Neuron (in vitro differentiated cells): ENCODE results near the gene CYS1.
"Not testable (repeated sequence)": the region's sequence is repeated elsewhere in the genome, so short reads cannot be mapped to it uniquely, and the experiment has no call there.

ENCODE experiments used
- H2AFZ ChIP-seq: one replicate; pipeline ENCODE4 v1.6.1; 2013; ENCODE audit warnings: low read depth, mild to moderate bottlenecking, inconsistent platforms, low read length, moderate library complexity
- H3K27me3 ChIP-seq: one replicate; pipeline ENCODE4 v1.6.1; 2013; ENCODE audit warnings: low read length; ENCODE audit not compliant: insufficient read depth
- H3K36me3 ChIP-seq: one replicate; pipeline ENCODE4 v1.6.1; 2013; ENCODE audit warnings: low read length; ENCODE audit not compliant: insufficient read depth
- H3K4me1 ChIP-seq: one replicate; pipeline ENCODE4 v1.6.1; 2013; ENCODE audit warnings: low read length; ENCODE audit not compliant: insufficient read depth
- H3K4me3 ChIP-seq: 2 replicates; pipeline ENCODE4 v1.5.1; 2013; ENCODE audit warnings: mild to moderate bottlenecking, low read length, moderate library complexity
- H3K9me3 ChIP-seq: one replicate; pipeline ENCODE4 v1.6.1; 2013; ENCODE audit warnings: low read length

Gene CYS1

GRCh38 chr2:10034333-10035052 is 45.7 kb downstream of the CYS1 start:
- Histone ChIP-seq H3K4me3 (no peak overlapping the region), H3K36me3 (no peaks in the 10 kb centered on the region), H2AFZ (no peak overlapping the region), H3K27me3 (peaks cover 2% of the 10 kb centered on the region), H3K9me3 (no peaks in the 10 kb centered on the region), H3K4me1 (peaks cover 6% of the 10 kb centered on the region)

- Histone ChIP-seq H3K9me3 (no peaks in the 10 kb centered on the region), H3K36me3 (no peaks in the 10 kb centered on the region), H2AFZ (no peak overlapping the region), H3K4me3 (no peak overlapping the region), H3K4me1 (peaks cover 17% of the 10 kb centered on the region), H3K27me3 (peaks cover 2% of the 10 kb centered on the region)
Observed at GRCh38 chr2:10033251-10034006, 46.8 kb downstream of the CYS1 start.

- H3K4me3 ChIP-seq: no peak overlapping the region
- H3K36me3 ChIP-seq: no peaks in the 10 kb centered on the region
- no peaks in the 10 kb centered on the region for H3K9me3 ChIP-seq
- peaks cover 20% of the 10 kb centered on the region for H3K4me1 ChIP-seq
- H3K27me3 ChIP-seq: peaks cover 2% of the 10 kb centered on the region
- H2AFZ ChIP-seq: no peak overlapping the region
Observed at GRCh38 chr2:10032746-10033105, 47.5 kb downstream of the CYS1 start.

GRCh38 chr2:10031886-10032745 is 48.1 kb downstream of the CYS1 start:
- no peaks in the 10 kb centered on the region for H3K36me3 ChIP-seq
- no peak overlapping the region for H3K4me3 ChIP-seq
- H3K4me1 ChIP-seq: peaks cover 20% of the 10 kb centered on the region
- H3K27me3 ChIP-seq: peaks cover 2% of the 10 kb centered on the region
- H2AFZ ChIP-seq: no peak overlapping the region
- H3K9me3 ChIP-seq: no peaks in the 10 kb centered on the region

GRCh38 chr2:10030798-10031197 is 49.4 kb downstream of the CYS1 start:
- not testable (repeated sequence) for H3K9me3 ChIP-seq, H3K27me3 ChIP-seq, H2AFZ ChIP-seq, H3K4me3 ChIP-seq, H3K36me3 ChIP-seq
- H3K4me1 ChIP-seq: peaks cover 20% of the 10 kb centered on the region

GRCh38 chr2:10030311-10030736 is 49.9 kb downstream of the CYS1 start:
- no peak overlapping the region for H2AFZ ChIP-seq
- H3K4me1 ChIP-seq: peaks cover 20% of the 10 kb centered on the region
- no peak overlapping the region for H3K4me3 ChIP-seq
- no peaks in the 10 kb centered on the region for H3K9me3 ChIP-seq
- no peaks in the 10 kb centered on the region for H3K36me3 ChIP-seq
- H3K27me3 ChIP-seq: peaks cover 2% of the 10 kb centered on the region

- Histone ChIP-seq H3K36me3 (no peaks in the 10 kb centered on the region), H3K27me3 (peaks cover 2% of the 10 kb centered on the region), H3K9me3 (no peaks in the 10 kb centered on the region), H3K4me3 (no peak overlapping the region), H3K4me1 (peaks cover 20% of the 10 kb centered on the region), H2AFZ (no peak overlapping the region)
Observed at GRCh38 chr2:10029875-10030223, 50.4 kb downstream of the CYS1 start.

- Histone ChIP-seq H2AFZ (peak overlapping the region; percentile 91), H3K27me3 (peaks cover 2% of the 10 kb centered on the region), H3K36me3 (no peaks in the 10 kb centered on the region), H3K4me1 (peaks cover 20% of the 10 kb centered on the region), H3K9me3 (no peaks in the 10 kb centered on the region), H3K4me3 (peak overlapping the region; percentile 5)
Observed at GRCh38 chr2:10028988-10029874, 51.0 kb downstream of the CYS1 start.

- H3K4me3 ChIP-seq: no peak overlapping the region
- H2AFZ ChIP-seq: peak overlapping the region; percentile 91
- H3K9me3 ChIP-seq: no peaks in the 10 kb centered on the region
- no peaks in the 10 kb centered on the region for H3K36me3 ChIP-seq
- H3K27me3 ChIP-seq: peaks cover 2% of the 10 kb centered on the region
- peaks cover 20% of the 10 kb centered on the region for H3K4me1 ChIP-seq
Observed at GRCh38 chr2:10028407-10028987, 51.7 kb downstream of the CYS1 start.

GRCh38 chr2:10027660-10028330 is 52.4 kb downstream of the CYS1 start:
- Histone ChIP-seq H3K27me3 (peaks cover 5% of the 10 kb centered on the region), H3K36me3 (no peaks in the 10 kb centered on the region), H3K4me3 (no peak overlapping the region), H3K9me3 (no peaks in the 10 kb centered on the region), H2AFZ (no peak overlapping the region), H3K4me1 (peaks cover 20% of the 10 kb centered on the region)

GRCh38 chr2:10026940-10027569 is 53.2 kb downstream of the CYS1 start:
- Histone ChIP-seq H3K4me1 (peaks cover 20% of the 10 kb centered on the region), H3K27me3 (peaks cover 6% of the 10 kb centered on the region), H3K4me3 (no peak overlapping the region), H2AFZ (no peak overlapping the region), H3K36me3 (no peaks in the 10 kb centered on the region), H3K9me3 (no peaks in the 10 kb centered on the region)
